T follicular helper cell (primary cell): ENCODE data around the gene RFNG.

Experiments
- DNase-seq: peaks from one replicate; pipeline ENCODE4 v3.0.0-alpha.2; 2020; ENCODE audit warnings: low read depth

Gene RFNG

GRCh38 chr17:82089723-82090548 lies 38.3 kb upstream of the RFNG start:
- DNase-seq: no peak

GRCh38 chr17:82088838-82089722 lies 37.5 kb upstream of the RFNG start:
- no peak for DNase-seq

GRCh38 chr17:82087961-82088837 lies 36.6 kb upstream of the RFNG start:
- no peak for DNase-seq

GRCh38 chr17:82086941-82087906 lies 35.6 kb upstream of the RFNG start:
- no peak for DNase-seq

- no peak for DNase-seq
These were observed 34.5 kb upstream of the RFNG start for GRCh38 chr17:82085931-82086764.

- DNase-seq: no peak
These were observed 33.6 kb upstream of the RFNG start for GRCh38 chr17:82085031-82085861.

- DNase-seq: no peak
These were observed 32.9 kb upstream of the RFNG start for GRCh38 chr17:82084373-82085030.

GRCh38 chr17:82083533-82084359 lies 32.1 kb upstream of the RFNG start:
- no peak for DNase-seq

GRCh38 chr17:82083009-82083408 lies 31.4 kb upstream of the RFNG start:
- no peak for DNase-seq

- DNase-seq: no peak
These were observed 30.8 kb upstream of the RFNG start for GRCh38 chr17:82082456-82082855.

GRCh38 chr17:82081966-82082365 lies 30.4 kb upstream of the RFNG start:
- DNase-seq: no peak

- no peak for DNase-seq
These were observed 29.9 kb upstream of the RFNG start for GRCh38 chr17:82081546-82081945.

GRCh38 chr17:82080789-82081464 lies 29.3 kb upstream of the RFNG start:
- no peak for DNase-seq

- DNase-seq: no peak
These were observed 28.6 kb upstream of the RFNG start for GRCh38 chr17:82080048-82080788.

GRCh38 chr17:82079001-82079677 lies 27.5 kb upstream of the RFNG start:
- no peak for DNase-seq

GRCh38 chr17:82078433-82078832 lies 26.8 kb upstream of the RFNG start:
- DNase-seq: no peak
